HG03342 (cell line): ENCODE measurements around the gene GPC6.
"Not testable (repeated sequence)": the region's sequence is repeated elsewhere in the genome, so short reads cannot be mapped to it uniquely, and the experiment has no call there.

Experiments used
- ATAC-seq: cut with Tn5 transposase; IDR thresholded peaks from one replicate; pipeline ENCODE4 v1.9.1; 2021; ENCODE audit warnings: mild to moderate bottlenecking, moderate library complexity; ENCODE audit not compliant: unreplicated experiment

GPC6 gene

GRCh38 chr13:93422980-93423543, 196.5 kb downstream of the GPC6 start:
- no peak for ATAC-seq

- no peak for ATAC-seq
These were observed 198.8 kb downstream of the GPC6 start for GRCh38 chr13:93425411-93425810.

GRCh38 chr13:93430381-93430780, 203.8 kb downstream of the GPC6 start:
- no peak for ATAC-seq

- no peak for ATAC-seq
These were observed 209.0 kb downstream of the GPC6 start for GRCh38 chr13:93435651-93436050.

DNA sequence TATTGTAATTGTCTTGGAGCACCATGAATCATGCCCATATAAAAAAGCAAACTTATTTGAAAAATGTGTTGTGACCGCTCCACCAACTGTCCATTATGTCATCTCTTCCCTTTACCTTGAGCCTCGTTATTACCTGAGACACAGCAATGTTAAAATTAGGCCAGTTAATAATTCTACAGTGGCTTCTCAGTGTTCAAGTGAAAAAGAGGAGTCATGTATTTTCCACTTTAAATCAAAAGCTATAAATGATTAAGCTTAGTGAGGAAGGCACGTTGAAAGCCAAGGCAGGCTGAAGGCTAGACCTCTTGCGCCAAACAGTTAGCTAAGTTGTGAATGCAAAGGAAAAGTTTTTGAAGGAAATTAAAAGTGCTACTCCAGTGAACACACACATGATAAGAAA, 210.5 kb downstream of the GPC6 start:
- no peak for ATAC-seq

- no peak for ATAC-seq
These were observed 219.6 kb downstream of the GPC6 start for GRCh38 chr13:93446238-93446637.

DNA sequence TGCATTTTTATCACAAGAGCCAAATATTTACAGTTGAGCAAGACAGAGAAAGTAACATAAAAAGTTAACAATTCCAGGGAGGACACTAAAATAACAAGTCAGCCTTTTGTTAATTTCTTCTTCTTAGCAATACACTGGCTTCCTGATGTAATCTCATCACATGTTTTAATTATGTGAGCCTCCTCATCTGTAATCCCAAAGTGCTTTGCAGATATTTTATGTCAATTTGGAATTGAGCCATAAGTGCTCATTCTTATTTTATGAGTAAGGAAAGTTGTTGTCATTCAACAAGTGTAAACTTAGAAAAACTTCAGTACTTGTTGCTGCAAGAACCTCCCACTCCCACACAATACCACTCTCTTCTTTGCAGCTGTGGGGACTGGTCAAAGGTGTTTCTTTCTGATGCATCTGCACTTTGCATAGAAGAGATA, 223.6 kb downstream of the GPC6 start:
- ATAC-seq, result no peak

DNA sequence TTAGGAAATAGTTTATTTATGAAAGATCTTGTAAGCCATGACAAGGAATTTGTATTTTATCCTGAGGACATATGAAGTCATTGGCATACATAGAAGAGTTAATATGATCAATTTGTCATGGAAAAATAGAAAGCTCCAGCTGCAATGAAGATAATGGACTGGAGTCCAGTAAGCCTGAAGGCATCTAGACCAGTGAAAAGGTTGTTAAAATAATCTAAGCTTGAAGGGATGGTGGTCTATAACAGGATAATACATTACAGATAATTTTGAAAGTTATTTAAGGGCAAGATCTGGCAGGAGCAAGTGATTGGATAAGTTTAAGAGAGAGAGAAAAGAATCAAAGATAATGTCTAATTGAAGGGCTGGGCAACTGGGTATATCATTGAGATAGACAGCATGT, 224.2 kb downstream of the GPC6 start:
- ATAC-seq, result no peak

- not testable (repeated sequence) for ATAC-seq
These were observed 228.1 kb downstream of the GPC6 start for GRCh38 chr13:93454676-93455235.

DNA sequence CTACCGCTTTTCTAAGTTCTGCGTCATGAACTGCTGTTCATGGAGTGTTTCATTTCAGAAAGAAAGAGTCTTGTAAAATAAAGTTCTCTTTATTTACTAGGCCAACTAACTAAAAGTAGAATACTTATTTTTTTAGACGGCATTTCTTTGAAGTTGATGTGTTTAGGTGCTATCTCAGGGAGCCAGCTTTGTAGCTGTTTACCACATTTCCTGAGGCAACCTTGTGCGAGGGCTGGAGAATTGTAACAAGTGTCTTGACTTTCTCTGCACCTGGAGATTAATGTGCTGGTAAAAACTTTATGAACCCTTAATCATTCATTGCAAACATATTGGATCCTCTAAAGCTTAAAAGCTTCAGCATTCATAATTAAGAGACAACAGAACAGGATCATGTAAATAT, 229.3 kb downstream of the GPC6 start:
- ATAC-seq, result no peak

DNA sequence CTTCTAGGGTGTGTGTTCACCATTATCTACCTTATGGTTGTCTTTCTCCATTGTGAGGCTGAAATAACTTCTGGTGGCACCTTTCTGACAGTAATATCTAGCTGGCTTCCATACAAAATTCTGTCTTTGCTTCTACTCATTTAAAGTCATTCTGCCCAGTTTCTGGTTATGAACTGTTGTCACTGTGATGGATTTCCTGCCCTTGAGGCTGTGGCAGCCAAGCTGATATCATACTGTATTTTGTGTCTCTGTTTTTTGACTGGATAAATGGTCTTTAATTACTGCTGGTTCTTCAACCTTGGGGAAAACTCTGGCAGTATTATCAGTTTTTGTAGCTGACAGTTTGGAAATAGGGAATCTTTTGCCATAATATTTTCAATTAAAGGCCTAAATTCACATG, 233.4 kb downstream of the GPC6 start:
- no peak for ATAC-seq

DNA sequence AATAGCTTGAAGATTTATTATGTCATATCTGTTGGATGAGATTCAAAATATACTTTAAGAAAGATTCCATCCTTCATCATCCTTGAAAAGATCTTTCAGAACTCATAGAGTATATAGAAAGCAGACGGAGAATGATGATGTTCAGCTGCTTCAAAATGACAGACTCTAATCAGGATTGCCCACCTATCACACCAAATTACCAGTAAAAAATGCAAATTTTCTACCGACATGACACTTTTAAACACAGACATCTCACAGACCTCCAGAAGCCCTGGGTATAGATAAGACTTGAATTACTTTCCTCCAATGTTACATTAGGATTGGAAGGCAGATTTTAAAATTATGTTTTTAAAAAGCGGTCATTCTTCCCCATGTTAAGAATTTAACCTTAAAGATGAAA, 235.5 kb downstream of the GPC6 start:
- no peak for ATAC-seq

GRCh38 chr13:93466502-93467036, 240.0 kb downstream of the GPC6 start:
- ATAC-seq, result no peak

- no peak for ATAC-seq
These were observed 240.6 kb downstream of the GPC6 start for GRCh38 chr13:93467175-93467574.

DNA sequence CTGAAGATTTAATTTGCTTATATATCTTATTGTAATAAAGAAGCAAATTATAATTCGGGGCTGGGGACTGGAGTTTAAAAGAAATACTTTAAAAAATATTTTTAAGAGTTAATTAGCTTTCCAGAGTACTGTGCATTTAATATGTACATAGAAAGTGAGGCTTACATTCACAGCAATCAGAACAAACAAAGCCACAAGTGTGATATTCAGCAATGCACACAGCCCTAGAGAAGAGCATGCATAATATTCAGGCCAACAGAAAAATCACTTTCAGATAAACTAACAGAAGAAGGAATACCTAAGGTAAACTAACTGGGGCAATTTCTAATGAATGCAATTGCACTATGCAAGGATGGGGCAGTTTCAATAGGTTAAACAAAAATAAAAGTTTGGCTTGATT, 241.8 kb downstream of the GPC6 start:
- ATAC-seq, result no peak

- ATAC-seq, result no peak
These were observed 245.7 kb downstream of the GPC6 start for GRCh38 chr13:93472296-93472695.

DNA sequence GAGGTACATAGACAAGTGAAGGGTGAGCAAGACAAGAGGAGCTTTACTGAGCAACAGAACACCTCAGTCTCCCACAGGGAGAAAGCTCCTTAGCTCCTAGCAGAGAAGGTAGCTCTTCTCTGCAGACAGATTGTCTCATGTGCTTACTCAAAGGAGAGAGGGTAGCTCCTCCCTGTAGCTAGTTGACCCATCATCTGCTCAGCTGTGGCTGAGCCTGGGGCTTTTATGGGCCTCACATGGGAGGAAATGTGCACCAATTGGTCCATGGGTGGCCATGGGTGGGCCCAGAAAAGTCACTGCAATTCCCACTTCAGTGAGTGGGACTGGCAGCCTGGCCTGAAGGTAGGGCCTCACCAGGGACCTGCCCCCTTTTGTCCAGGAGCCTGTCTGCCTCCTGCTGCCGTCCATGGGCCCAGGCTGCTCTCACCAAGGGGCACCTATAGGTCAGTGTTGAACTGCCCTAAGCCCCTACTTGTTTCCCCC, 246.2 kb downstream of the GPC6 start:
- no peak for ATAC-seq

DNA sequence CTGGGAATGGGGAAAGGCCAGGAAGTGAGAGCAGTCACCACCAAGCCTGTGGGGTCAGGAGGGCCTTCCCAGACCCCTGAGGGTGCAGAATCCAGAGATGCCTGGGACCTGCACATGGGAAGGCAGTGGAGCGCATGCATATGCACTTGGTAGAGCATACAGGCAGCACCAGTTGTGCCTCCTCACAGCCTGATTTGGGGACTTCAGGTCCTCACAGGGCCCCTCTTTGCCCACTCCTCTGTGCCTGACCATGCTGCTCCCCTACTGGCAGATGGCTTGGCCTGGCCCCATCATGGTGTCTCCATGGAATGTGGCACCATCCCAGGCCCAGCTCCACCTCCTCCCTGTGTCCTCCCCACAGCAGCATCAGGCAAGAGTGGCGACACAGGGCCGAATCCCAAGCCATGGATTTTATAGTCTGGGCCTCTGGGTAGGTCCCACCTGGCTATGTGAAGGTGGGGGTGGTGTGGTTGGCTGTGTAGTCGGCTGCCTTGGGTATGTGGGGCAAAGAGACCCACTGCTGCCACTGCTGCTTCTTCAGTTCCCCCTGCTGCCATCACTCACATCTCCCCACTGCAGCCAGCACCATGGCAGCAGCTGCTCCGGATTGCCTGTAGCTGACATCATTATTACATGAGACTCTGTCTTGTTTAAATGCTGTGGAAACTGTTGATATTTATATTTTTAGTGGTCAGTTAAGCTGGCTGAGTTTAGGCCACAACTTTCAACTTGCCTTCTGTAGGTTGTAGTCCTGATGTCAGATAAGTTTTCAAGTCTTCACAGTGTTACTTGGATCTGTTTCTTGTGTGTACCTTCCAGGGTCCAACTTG, 247.0 kb downstream of the GPC6 start:
- ATAC-seq, result no peak

DNA sequence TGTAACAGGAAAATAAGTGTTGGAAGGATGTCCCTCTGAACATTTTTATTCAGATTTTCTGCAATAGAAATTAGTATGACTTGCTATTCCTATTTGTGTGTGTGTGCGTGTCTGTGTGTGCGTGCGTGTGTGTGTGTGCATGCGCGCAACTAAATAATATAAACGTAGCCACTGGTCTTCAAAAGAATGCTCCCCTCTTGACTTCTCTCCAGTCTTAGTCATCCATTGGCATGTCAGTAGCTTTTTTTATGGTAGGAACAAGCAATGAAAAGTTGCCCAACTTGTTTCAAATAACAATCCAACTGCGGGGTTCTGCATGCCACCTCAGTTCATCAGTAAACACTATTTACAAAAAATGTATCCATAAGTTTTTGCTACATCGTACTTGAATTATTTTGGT, 249.6 kb downstream of the GPC6 start:
- no peak for ATAC-seq

GRCh38 chr13:93477238-93477637, 250.6 kb downstream of the GPC6 start:
- ATAC-seq, result no peak

DNA sequence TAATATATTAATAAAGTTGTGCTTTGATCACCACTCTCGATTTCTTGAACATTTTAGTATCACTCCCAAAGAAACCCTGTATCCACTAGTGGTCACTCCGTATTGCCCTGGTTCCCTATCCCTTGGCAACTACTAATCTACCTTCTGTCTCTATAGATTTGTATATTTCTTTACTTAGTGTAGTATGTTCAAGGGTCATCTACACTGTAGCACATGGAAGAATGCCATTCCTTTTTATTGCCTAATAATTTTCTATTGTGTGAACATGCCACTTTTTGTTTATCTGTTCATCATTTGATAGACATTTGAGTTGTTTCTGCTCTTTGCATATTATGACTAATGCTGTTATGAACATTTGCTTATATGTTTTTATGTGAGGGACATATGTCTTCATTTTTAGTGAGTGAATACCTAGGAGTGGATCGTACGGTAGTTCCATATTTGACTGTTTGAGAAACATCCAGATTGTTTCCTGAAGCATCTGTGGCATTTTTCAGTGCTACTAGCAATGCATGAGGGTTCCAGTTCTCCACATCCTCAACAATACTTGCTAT, 254.0 kb downstream of the GPC6 start:
- no peak for ATAC-seq

GRCh38 chr13:93496117-93496516, 269.5 kb downstream of the GPC6 start:
- ATAC-seq, result not testable (repeated sequence)
